Measurements from ENCODE around the gene LHFPL4.
A peak's percentile ranks its signal among the peaks of the same experiment; 100 is the strongest.
"Not testable (repeated sequence)": the region's sequence is repeated elsewhere in the genome, so short reads cannot be mapped to it uniquely, and the experiment has no call there.

LHFPL4 gene

DNA sequence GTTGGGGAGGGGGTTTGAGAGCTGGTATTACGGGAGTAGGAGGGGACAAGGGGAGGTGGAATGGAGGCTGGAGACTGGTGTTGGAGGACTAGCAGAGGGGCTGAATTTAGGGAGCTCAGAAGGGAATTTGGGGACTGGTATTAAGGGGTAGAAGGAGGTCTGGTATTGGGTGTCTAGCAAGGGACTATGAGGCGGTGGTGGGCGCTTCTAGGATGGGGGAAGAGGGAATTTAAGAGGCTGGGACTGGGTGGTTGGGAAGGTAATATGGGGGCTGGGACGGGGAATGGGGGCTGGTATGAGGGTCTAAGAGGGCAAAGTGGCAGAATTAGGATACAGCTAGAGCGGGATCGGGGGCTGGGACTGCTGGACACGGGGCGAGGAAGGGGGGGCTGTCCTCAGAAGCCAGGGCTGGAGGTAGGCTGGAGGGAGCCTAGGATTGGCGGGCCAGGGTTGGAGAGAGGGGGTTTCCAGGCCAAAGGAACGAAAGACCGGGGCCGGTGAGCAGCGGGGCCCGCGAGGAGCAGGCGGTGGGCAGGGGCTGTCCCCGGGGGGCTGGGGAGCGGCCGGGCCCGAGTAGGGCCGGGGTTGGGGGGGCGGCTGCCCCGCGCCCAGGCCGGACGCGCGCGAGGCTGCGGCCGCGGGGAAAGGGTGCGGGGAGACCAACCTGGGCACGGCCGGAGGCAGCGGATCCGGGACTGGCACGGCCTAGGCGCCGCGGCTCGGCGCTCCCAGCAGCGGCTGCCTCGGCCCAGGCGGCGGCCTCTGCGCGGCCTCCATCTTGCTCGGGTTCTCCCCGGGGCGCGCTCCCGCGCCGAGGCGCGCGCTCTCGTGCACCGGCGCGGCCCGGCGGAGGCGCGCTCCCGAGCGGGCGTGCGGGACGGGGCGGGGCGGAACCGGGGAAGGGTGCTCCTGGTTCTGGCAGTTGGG is at the start of gene LHFPL4:
Gene LHFPL4, minus strand, starts transcription at position 802 of the 927 bp plus-strand sequence. CDS start 1,143 bp downstream, outside the sequence.
- TF ChIP-seq, protein P1, sequence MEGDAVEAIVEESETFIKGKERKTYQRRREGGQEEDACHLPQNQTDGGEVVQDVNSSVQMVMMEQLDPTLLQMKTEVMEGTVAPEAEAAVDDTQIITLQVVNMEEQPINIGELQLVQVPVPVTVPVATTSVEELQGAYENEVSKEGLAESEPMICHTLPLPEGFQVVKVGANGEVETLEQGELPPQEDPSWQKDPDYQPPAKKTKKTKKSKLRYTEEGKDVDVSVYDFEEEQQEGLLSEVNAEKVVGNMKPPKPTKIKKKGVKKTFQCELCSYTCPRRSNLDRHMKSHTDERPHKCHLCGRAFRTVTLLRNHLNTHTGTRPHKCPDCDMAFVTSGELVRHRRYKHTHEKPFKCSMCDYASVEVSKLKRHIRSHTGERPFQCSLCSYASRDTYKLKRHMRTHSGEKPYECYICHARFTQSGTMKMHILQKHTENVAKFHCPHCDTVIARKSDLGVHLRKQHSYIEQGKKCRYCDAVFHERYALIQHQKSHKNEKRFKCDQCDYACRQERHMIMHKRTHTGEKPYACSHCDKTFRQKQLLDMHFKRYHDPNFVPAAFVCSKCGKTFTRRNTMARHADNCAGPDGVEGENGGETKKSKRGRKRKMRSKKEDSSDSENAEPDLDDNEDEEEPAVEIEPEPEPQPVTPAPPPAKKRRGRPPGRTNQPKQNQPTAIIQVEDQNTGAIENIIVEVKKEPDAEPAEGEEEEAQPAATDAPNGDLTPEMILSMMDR (conservative IDR thresholded peaks at IDR 0.05; ENCODE audit: low read depth, low read length) = no peak
- no peak for DNase-seq (ENCODE audit: low read depth)
- no peak within 1 kb of the TSS for H3K4me3 ChIP-seq (ENCODE audit: low read length)

DNA sequence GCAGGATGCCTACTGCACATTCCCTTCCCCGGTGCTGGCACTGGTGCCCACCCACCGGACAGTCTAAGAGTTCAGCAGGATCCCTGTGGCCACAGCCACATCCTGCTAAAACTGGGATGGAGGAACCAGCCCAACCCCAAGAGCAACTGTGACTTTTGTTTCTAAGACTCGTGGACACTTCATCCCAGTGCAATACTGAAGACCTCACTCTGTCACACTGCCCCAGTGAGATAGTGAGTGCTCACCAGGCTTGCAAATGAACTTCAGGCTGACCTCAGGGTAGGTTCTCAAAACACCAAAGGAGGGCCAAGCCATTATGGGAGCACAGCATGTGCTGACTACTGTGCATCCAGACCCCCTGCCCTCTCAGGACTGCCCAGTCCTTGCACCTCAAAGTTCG is 49.0 kb upstream of the LHFPL4 start:
- TF ChIP-seq, protein P1 (conservative IDR thresholded peaks at IDR 0.05; ENCODE audit: low read depth, low read length) = no peak
- no peak for DNase-seq (ENCODE audit: low read depth)
- H3K4me3 ChIP-seq (ENCODE audit: low read length) = no peak overlapping the region

DNA sequence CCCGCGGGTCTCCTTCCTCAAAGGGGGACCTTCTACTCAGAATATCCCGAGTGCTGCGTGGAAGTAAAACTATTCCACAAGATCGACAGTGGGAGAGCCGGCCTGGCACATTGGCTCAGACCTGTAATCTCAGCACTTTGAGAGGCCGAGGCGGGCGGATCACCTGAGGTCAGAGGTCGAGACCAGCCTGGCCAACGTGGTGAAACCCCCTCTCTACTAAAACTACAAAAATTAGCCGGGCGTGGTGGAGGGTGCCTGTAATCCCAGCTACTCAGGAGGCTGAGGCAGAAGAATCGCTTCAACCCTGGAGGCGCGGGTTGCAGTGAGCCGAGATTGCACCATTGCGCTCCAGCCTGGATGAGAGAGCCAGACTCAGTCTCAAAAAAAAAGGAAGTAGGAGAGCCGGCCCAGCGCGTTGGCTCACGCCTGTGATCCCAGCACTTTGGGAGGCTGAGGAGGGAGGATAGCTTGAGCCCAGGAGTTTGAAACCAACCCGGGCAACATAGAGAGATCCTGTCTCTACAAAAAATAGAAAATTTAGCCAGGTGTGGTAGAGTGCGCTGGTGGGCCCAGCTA is 47.5 kb upstream of the LHFPL4 start:
- peak overlapping the region; percentile 24 for H3K4me3 ChIP-seq (ENCODE audit: low read length)
- DNase-seq (ENCODE audit: low read depth) = not testable (repeated sequence)

DNA sequence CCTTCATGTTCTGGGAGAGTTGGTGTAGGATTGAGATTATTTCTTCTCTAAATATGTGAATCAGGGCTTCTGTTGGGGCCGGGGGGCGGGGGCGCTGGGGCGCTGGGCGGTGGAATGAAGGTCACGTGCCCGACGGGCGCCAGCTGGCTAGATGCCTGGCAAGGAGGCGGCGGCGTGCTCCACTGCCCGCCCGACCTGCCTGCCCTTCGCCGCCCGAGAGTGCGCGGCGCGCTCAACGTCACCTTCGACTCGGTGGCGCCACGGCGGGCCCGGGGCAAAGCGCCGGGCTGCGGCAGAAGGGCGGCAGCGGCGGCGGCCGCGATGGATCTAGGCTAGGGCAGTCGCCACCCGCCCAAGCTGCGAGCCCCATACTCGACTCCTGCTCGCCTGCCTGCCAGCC is 47.0 kb upstream of the LHFPL4 start:
- TF ChIP-seq, protein P1 (conservative IDR thresholded peaks at IDR 0.05; ENCODE audit: low read depth, low read length) = no peak
- DNase-seq (ENCODE audit: low read depth) = peak; percentile 7
- H3K4me3 ChIP-seq (ENCODE audit: low read length) = peak overlapping the region; percentile 24

DNA sequence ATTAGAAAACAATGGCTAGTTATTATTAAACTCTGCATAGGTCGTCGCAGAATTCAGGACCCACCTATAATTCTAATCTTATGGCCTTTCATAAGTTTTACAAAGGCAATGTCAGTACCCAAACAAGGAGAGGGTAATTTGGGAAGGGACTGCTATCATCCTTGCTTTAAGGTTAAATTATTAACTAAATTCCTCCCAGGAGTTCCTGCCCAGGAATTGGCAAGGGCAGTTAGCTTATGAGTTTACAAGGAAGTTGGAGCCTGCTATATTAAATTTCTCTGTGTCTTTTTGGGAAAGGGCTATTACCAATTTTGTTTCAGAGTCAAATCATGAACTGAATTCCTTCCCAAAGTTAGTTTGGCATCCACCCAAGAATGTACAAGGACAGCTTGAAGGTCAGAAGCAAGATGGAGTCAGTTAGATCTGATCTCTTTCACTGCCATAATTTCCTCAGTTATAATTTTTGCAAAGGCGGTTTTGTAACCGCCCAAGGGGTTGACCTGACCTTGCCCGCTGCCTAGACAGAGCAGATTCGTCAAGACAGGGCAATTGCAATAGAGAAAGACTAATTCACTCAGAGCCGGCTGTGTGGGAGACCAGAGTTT is 45.3 kb upstream of the LHFPL4 start:
- TF ChIP-seq, protein P1 (conservative IDR thresholded peaks at IDR 0.05; ENCODE audit: low read depth, low read length) = no peak
- no peak overlapping the region for H3K4me3 ChIP-seq (ENCODE audit: low read length)
- DNase-seq (ENCODE audit: low read depth) = no peak

DNA sequence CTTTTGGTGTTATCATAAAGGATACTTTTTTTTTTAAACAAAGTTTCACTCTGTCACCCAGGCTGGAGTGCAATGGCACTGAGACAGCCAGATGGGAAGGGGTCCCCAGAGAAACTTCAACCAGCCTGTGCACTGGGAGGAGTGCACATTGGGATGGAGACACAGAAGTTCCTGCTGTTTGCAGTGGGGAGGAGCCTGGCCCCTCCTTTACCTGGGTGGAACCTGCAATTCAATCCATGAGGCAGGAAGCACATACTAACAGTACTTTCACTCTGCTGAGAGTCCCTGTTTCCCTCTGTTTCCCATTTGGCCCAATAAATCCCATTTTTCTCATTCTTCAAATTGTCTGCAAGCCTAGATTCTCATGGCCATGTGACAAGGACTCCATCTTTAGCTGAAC is 42.3 kb upstream of the LHFPL4 start:
- TF ChIP-seq, protein P1 (conservative IDR thresholded peaks at IDR 0.05; ENCODE audit: low read depth, low read length) = no peak
- DNase-seq (ENCODE audit: low read depth) = no peak
- no peak overlapping the region for H3K4me3 ChIP-seq (ENCODE audit: low read length)

DNA sequence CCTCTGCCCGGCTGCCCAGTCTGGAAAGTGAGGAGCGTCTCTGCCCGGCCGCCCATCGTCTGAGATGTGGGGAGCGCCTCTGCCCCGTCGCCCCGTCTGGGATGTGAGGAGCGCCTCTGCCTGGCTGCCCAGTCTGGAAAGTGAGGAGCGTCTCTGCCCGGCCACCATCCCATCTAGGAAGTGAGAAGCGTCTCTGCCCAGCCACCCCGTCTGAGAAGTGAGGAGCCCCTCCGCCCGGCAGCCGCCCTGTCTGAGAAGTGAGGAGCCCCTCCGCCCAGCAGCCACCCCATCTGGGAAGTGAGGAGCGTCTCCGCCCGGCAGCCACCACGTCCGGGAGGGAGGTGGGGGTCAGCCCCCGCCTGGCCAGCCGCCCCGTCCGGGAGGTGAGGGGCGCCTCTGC is 38.2 kb upstream of the LHFPL4 start:
- not testable (repeated sequence) for DNase-seq (ENCODE audit: low read depth); H3K4me3 ChIP-seq (ENCODE audit: low read length)

All from retinal pigment epithelial cell (primary cell).